ENCODE data around the gene RFC2.

RFC2 gene

GRCh38 chr7:74254129-74254857 lies at the start of gene RFC2:
Gene RFC2, minus strand, starts transcription at chr7:74254399. Its CDS starts 16 bp downstream, at chr7:74254383.
- peak; percentile 99 for DNase-seq

- no peak for DNase-seq
Measured at GRCh38 chr7:74302745-74303221, 48.6 kb upstream of the RFC2 start.

GRCh38 chr7:74300926-74301325 lies 46.7 kb upstream of the RFC2 start:
- DNase-seq = no peak

GRCh38 chr7:74299401-74299800 lies 45.2 kb upstream of the RFC2 start:
- DNase-seq = no peak

GRCh38 chr7:74297516-74298233 lies 43.5 kb upstream of the RFC2 start:
- DNase-seq = no peak

- DNase-seq = peak; percentile 33
Measured at GRCh38 chr7:74294191-74294998, 40.2 kb upstream of the RFC2 start.

GRCh38 chr7:74293577-74293908 lies 39.3 kb upstream of the RFC2 start:
- DNase-seq = no peak

GRCh38 chr7:74292757-74293576 lies 38.8 kb upstream of the RFC2 start:
- DNase-seq = peak; percentile 19

GRCh38 chr7:74291535-74291934 lies 37.3 kb upstream of the RFC2 start:
- no peak for DNase-seq

GRCh38 chr7:74290981-74291441 lies 36.8 kb upstream of the RFC2 start:
- DNase-seq = peak; percentile 39

- peak; percentile 37 for DNase-seq
Measured at GRCh38 chr7:74290553-74290950, 36.4 kb upstream of the RFC2 start.

- peak; percentile 29 for DNase-seq
Measured at GRCh38 chr7:74289659-74290552, 35.7 kb upstream of the RFC2 start.

GRCh38 chr7:74289018-74289658 lies 34.9 kb upstream of the RFC2 start, which contains the start of gene CLIP2:
Gene CLIP2, plus strand, starts transcription at chr7:74289407. Its CDS starts 28,140 bp downstream, at chr7:74317547.
- peak; percentile 93 for DNase-seq

GRCh38 chr7:74288034-74288881 lies 34.1 kb upstream of the RFC2 start:
- peak; percentile 48 for DNase-seq

- no peak for DNase-seq
Measured at GRCh38 chr7:74287303-74288033, 33.3 kb upstream of the RFC2 start.

GRCh38 chr7:74286131-74286530 lies 31.9 kb upstream of the RFC2 start:
- no peak for DNase-seq

- peak; percentile 62 for DNase-seq
Measured at GRCh38 chr7:74284781-74285259, 30.6 kb upstream of the RFC2 start.

GRCh38 chr7:74283858-74284447 lies 29.8 kb upstream of the RFC2 start:
- DNase-seq = no peak
